GM18907 (cell line): ENCODE results near the gene QSOX1.
"Not testable (repeated sequence)": the region's sequence is repeated elsewhere in the genome, so short reads cannot be mapped to it uniquely, and the experiment has no call there.

Experiments
- ATAC-seq: cut with Tn5 transposase; IDR thresholded peaks from one replicate; pipeline ENCODE4 v1.9.1; 2021; ENCODE audit warnings: mild to moderate bottlenecking, moderate library complexity; ENCODE audit not compliant: unreplicated experiment

The QSOX1 gene

DNA sequence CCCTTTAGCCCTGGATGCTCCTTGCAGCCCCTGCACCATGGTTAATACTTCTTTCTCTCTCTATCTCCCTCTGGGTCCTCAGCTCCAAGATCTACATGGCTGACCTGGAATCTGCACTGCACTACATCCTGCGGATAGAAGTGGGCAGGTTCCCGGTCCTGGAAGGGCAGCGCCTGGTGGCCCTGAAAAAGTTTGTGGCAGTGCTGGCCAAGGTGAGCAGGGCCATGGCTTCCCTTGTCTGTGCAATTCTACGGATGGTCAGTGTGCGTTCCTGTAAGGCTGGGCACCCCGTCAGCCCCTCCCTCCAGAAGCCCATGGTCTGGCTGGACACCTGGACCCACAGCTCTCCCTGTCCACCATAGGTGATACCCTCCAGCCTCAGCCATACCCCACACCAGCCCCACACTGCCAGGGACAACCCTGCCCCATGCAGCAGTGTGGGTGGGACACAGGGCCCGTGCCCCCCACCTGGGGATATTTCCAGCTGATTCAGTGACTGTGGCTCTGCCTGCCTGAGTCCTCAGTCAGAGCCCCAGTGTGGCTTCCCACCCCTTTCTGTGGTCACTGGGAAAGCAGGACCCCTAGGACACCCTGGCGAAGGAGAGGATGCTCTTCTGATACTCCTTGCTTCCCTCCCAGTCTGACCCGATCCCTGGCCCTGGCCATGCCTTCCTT, 31.4 kb downstream of the QSOX1 start:
- ATAC-seq = no peak

- no peak for ATAC-seq
Observed at GRCh38 chr1:180186831-180187230, 32.2 kb downstream of the QSOX1 start.

- no peak for ATAC-seq
Observed at GRCh38 chr1:180187626-180188025, 33.0 kb downstream of the QSOX1 start.

- ATAC-seq = no peak
Observed at GRCh38 chr1:180188091-180188506, 33.4 kb downstream of the QSOX1 start.

DNA sequence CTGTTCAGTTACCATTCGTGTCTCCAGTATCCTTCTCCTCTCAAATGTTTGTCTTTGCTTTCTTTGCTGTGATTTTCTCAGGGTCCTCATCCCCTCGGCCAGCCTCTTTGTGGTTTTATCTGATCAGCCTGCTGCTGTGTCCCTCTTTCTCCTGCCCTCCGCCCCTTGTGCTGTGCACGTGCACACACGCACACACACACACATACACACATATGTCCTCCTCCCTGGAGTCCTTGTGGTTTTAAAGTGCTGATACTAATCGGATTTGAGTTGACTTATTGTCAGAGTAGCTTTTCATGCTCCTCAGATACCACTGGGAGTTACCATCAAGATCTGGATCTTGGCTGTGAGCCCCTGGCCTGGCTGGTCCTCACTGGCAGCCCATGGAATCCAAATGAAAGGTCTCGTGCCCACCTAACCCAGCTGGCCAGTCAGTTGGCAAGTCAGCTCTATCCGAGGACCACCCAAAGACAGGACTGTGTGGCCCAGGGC, 34.1 kb downstream of the QSOX1 start:
- no peak for ATAC-seq

DNA sequence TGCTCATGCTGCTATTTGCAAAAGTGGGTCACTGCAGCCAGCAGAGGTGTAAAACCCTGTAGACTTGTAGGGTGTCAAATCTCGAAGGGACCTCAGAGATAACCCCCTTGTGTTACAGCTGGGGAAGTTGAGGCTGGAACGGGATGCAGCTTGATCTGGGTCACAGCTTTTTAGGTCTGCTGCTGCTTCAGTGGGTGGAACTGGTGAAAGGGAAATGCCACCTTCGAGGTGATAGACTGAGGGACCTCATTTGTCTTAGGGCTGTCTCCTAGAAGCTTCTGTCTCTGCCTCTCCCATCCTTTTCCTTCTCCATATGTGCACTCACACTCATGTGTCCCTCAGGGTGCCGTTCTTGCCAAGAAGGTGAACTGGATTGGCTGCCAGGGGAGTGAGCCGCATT, 35.4 kb downstream of the QSOX1 start:
- ATAC-seq = no peak

- no peak for ATAC-seq
Observed at GRCh38 chr1:180192172-180192571, 37.5 kb downstream of the QSOX1 start.

DNA sequence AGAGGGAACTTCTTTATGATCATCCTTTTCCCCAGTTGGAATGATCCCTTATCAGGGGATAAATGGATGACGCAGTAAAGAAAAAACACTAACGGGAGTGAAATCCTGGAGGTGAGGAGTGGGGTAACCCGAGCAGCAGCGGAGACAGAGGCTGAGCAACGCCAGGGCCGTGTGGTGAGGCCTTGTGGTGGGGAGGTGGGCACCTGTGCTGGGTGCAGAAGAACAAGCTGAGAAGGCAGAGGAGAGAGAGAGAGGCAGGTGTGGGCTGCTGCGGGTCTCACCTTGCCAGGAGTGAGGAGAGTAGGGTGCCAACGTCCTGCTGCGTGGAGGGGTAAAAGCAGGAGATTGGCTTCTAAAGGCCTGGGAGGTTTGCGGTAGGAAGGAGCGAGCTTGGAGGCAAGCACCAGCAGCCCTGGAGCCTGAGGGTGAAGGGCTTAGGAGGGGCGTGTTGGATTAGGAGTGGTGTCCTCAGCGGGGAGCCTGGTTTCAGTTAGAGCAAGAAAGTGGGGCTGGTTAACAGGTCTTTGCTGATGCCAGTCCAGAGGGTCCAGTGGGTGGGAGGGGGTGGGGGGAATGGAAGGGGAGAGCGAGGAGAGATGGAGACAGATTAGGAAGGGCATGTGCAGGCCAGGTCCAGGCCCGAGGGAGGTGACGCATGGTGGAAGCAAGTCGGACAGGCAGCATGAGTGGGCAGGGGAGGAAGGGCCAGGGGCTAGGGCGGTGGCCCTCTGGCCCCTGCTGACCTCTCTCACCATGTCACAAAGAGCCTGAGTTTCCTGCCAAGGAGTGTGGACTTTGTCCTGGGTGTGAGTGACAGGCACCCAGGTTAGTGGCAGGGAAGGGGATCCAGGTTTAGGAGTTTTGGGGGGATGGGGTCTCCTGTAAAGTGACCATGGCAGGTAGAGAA, 38.7 kb downstream of the QSOX1 start:
- ATAC-seq = no peak

DNA sequence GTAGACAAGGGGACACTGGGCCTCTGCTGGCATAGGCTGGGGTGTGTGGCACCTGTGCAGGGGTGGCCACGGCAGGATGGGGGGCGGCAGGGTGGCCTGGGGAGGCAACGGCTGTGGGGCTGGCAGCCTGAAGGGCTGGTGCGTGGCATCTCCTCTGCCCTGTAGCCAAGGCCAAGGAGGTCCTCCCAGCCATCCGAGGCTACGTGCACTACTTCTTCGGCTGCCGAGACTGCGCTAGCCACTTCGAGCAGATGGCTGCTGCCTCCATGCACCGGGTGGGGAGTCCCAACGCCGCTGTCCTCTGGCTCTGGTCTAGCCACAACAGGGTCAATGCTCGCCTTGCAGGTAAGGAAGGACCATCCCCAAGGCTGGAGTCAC, 39.4 kb downstream of the QSOX1 start:
- no peak for ATAC-seq

DNA sequence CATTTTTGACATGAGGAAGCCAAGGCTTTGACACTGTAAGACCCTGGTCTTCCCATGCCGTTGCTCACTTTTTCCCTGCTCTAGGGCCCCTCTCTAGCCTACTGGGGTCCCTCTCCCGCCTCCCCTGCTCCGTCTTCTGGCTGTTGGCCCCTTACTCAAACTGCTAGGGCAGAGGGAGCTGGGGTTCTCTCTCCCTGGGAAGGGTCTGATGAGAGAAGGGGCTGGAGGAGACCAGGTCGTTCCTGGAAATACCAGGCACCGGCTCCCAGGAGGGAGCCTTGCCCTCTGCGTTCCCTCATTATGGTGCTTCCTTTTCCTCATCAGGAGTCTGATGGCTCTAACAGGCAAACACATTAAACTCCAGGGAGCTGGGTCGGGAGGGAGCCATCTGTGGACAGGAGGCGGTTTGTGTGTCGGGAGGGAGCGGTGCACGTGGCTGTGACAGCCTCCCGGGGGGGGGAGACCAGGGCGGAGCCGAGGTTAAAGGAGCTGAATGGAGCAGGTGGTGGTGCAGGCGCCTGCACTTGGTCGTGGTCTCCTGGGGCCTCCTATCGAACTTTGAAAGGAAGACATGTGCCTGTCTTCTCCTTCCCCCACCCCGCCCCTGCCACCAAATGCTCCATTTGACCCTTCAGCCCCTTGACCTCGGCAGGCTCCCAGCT, 40.0 kb downstream of the QSOX1 start:
- ATAC-seq = no peak

- ATAC-seq = no peak
Observed at GRCh38 chr1:180195401-180195800, 40.7 kb downstream of the QSOX1 start.

GRCh38 chr1:180195916-180196315, 41.2 kb downstream of the QSOX1 start:
- ATAC-seq = no peak

- ATAC-seq = no peak
Observed at GRCh38 chr1:180196436-180197003, 41.9 kb downstream of the QSOX1 start.

- no peak for ATAC-seq
Observed at GRCh38 chr1:180197231-180197630, 42.6 kb downstream of the QSOX1 start.

- no peak for ATAC-seq
Observed at GRCh38 chr1:180198196-180198595, 43.5 kb downstream of the QSOX1 start.

- ATAC-seq = no peak
Observed at GRCh38 chr1:180198611-180199010, 43.9 kb downstream of the QSOX1 start.

GRCh38 chr1:180199018-180199417, 44.3 kb downstream of the QSOX1 start:
- no peak for ATAC-seq

- no peak for ATAC-seq
Observed at GRCh38 chr1:180201451-180202200, 47.0 kb downstream of the QSOX1 start.

DNA sequence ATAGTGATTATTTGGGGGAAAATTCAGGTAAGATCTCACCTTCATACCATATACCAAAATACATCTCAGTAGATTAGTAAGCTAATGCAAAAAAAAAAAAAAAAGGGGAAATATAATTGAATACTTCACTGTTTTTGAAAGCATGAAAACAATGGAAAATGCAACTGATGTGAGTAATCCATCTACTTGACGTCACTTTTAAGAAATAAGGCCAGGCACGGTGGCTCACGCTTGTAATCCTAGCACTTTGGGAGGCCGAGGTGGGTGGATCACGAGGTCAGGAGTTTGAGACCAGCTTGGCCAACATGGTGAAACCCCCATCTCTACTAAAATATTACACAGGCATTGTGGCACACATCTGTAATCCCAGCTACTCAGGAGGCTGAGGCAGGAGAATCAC, 47.9 kb downstream of the QSOX1 start:
- ATAC-seq = not testable (repeated sequence)

DNA sequence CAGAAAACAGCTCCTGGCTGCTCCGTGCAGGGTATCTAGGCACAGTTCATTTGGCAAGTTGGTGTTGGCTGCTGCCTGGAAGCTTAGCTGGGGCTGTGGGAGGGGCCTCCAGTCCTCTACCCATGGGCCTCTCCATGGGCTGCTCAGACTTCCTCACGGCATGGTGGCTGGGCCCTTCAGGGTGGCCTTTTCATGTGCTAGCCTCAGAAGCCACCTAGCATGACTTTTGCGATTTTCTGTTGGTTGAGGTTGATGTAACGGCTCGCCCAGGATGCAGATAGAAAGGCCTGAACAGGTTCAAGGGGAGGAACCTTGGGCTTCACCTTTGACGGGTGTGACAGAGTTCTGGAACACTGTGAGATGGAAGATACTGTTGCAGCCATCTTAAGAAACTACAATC, 49.6 kb downstream of the QSOX1 start:
- no peak for ATAC-seq

- ATAC-seq = no peak
Observed at GRCh38 chr1:180206581-180206980, 51.9 kb downstream of the QSOX1 start.
